ENCODE results near the gene RBM4B. TPM values are rescaled to one million over a fixed set of nuclear protein-coding genes. Genes with fewer than 3 reads are reported as not detected.
A peak's percentile ranks its signal among the peaks of the same experiment; 100 is the strongest.

The RBM4B gene
- total RNA-seq, 6 experiments from 2014 or later = 3.6 to 9.4 (median 6.9) TPM

GRCh38 chr11:66639066-66639813 is 38.4 kb downstream of the RBM4B start:
- DNase-seq (no peak), ATAC-seq (peak in 3 of 4 donors; percentile 1 to 2 (median 2))
- TF ChIP-seq, protein P1, sequence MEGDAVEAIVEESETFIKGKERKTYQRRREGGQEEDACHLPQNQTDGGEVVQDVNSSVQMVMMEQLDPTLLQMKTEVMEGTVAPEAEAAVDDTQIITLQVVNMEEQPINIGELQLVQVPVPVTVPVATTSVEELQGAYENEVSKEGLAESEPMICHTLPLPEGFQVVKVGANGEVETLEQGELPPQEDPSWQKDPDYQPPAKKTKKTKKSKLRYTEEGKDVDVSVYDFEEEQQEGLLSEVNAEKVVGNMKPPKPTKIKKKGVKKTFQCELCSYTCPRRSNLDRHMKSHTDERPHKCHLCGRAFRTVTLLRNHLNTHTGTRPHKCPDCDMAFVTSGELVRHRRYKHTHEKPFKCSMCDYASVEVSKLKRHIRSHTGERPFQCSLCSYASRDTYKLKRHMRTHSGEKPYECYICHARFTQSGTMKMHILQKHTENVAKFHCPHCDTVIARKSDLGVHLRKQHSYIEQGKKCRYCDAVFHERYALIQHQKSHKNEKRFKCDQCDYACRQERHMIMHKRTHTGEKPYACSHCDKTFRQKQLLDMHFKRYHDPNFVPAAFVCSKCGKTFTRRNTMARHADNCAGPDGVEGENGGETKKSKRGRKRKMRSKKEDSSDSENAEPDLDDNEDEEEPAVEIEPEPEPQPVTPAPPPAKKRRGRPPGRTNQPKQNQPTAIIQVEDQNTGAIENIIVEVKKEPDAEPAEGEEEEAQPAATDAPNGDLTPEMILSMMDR (IDR thresholded peaks at IDR 0.05) = no peak
- no peak for TF ChIP-seq POLR2A (IDR thresholded peaks at IDR 0.05)
- Histone ChIP-seq H3K36me3 (peaks cover 9 to 32% (median 11%) of the 10 kb centered on the region in 4 donors), H3K4me3 (peak overlapping the region; percentile 71 to 85 (median 83)), H3K27ac (peak overlapping the region; percentile 71 to 82 (median 81)), H3K9me3 (no peaks in the 10 kb centered on the region), H3K27me3 (no peaks in the 10 kb centered on the region), H3K4me1 (peaks cover 0 to 44% (median 23%) of the 10 kb centered on the region in 4 donors)
- intact Hi-C loops (cut with DNase I) = no loop called here
- 13% methylated on average over 27 of the region's 27 CpGs for WGBS (ENCODE audit: insufficient coverage, low coverage, low lambda C conversion rate, missing lambda C conversion rate)

DNA sequence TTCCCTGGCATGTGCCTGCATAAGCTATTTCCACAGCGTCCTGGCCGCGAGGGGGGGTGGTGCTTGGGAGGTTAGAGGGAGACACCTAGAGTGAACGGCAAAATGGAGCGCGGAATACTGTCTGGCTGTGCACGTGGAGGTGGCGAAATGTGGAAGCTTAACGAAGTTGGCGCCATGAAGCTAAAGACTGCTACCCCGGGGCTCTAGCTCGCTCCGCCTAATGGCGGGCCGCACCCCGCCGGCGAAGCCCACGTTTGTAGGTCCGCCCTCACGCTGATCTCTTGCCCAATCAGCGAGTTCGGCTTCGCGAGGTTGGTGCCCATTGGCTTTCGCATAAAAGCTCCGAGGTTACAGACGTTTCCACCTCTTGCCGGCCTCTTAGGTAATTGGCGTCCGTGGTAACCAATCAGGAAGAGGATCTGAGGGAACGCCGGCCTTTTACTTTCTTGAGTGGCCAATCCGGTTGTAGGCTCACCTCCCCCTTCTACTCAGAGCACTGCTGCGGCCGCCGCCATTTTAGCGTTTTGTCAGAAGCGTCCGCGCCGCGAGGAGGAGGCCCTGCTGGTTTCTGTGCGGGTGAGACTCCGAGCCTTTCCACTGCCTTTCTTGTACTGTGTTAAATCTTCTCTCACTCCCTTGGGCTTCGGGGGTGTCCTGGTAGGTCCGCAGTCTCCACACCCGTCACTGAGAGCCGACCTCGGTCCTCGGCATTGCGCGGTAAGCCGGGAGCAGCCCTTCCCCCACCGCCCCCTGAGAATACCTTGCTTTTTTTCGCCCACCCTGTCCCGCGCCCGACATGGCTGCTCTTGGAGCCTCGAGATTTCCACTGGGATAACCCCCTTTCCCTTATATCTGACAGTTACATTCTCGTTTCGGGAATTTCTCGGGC is 39.3 kb downstream of the RBM4B start, which contains the start of gene RBM4:
TSS of gene RBM4 (plus strand) at position 527 of the 889 bp plus-strand sequence. CDS start 1,009 bp downstream, outside the sequence.
- WGBS (ENCODE audit: insufficient coverage, low coverage, low lambda C conversion rate, missing lambda C conversion rate) = 1% methylated on average over 30 of the region's 63 CpGs
- peak; percentile 80 for TF ChIP-seq POLR2A (IDR thresholded peaks at IDR 0.05)
- TF ChIP-seq, protein P1 (IDR thresholded peaks at IDR 0.05) = no peak
- H3K4me1 ChIP-seq = peaks cover 0 to 44% (median 23%) of the 10 kb centered on the region in 4 donors

DNA sequence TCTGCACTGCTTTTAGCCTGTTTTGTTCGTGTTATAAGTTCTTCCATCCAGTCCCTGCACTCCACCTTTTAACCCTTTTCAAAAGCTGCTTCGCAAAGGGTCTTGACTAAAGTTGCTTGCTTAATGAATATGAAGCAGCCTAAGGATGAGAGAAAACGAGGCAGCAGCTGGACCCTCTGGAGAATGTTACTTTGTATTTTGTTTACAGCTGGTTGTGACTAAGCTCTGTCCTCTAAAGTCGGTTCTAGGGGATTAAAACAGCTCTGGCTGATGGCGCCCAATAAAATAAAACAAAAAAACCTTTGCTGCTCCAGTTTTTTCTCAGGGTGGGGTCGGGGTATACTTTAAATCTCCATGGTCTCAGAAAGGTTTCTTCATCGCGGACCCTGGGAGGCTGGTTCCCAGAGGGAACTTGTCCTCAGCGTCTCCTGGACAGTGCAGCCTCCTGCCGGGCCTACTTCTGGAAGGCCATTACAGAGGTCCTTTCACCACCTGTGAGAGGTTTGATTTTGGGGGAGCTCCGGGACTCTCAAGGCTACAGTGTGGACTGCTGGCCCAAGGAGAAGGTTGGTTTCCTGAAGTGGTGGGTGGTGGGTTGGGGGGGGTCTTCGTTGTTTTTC is 40.0 kb downstream of the RBM4B start:
- TF ChIP-seq, protein P1 (IDR thresholded peaks at IDR 0.05) = no peak
- no peak for TF ChIP-seq POLR2A (IDR thresholded peaks at IDR 0.05)
- peak overlapping the region in 1 of 3 donors; percentile 47 for H3K27ac ChIP-seq
- DNase-seq (no peak), ATAC-seq (peak; percentile 3 to 11 (median 4))
- no peaks in the 10 kb centered on the region for H3K27me3 ChIP-seq
- 50% methylated on average over 10 of the region's 12 CpGs for whole genome bisulfite sequencing (ENCODE audit: insufficient coverage, low coverage, low lambda C conversion rate, missing lambda C conversion rate)
- H3K4me3 ChIP-seq = peak overlapping the region; percentile 71 to 85 (median 83)
- H3K9me3 ChIP-seq = no peaks in the 10 kb centered on the region
- intact Hi-C loops (cut with DNase I) = no loop called here
- H3K36me3 ChIP-seq = peaks cover 0 to 24% (median under 1%) of the 10 kb centered on the region in 4 donors
- peaks cover 0 to 42% (median 20%) of the 10 kb centered on the region in 4 donors for H3K4me1 ChIP-seq

More for the DNA sequence above, 39.3 kb downstream of the RBM4B start, which contains the start of gene RBM4:
- peaks cover 2 to 24% (median 6%) of the 10 kb centered on the region in 4 donors for H3K36me3 ChIP-seq
- peak within 1 kb of the TSS; percentile 71 to 82 (median 81) for H3K27ac ChIP-seq
- intact Hi-C loops (cut with DNase I) = no loop called here
- H3K9me3 ChIP-seq = no peaks in the 10 kb centered on the region
- peak within 1 kb of the TSS; percentile 71 to 85 (median 83) for H3K4me3 ChIP-seq
- H3K27me3 ChIP-seq = no peaks in the 10 kb centered on the region
- ATAC-seq = peak; percentile 91 to 97 (median 94)
- DNase-seq = peak; percentile 95 to 99 (median 98)

- Histone ChIP-seq H3K27me3 (no peaks in the 10 kb centered on the region), H3K9me3 (no peaks in the 10 kb centered on the region), H3K4me3 (no peak overlapping the region), H3K36me3 (peaks cover 0 to 19% (median 0%) of the 10 kb centered on the region in 4 donors), H3K27ac (no peak overlapping the region), H3K4me1 (peaks cover 0 to 29% (median 12%) of the 10 kb centered on the region in 4 donors)
- intact Hi-C loops (cut with DNase I) = no loop called here
- TF ChIP-seq, protein P1 (IDR thresholded peaks at IDR 0.05) = no peak
- no peak for TF ChIP-seq POLR2A (IDR thresholded peaks at IDR 0.05)
- no peak for DNase-seq
- WGBS (ENCODE audit: insufficient coverage, low coverage, low lambda C conversion rate, missing lambda C conversion rate) = 54% methylated on average over 2 of the region's 3 CpGs
- ATAC-seq = no peak
Observed at GRCh38 chr11:66636411-66636810, 41.3 kb downstream of the RBM4B start.
